ENCODE results near the gene MTTP.

MTTP gene

GRCh38 chr4:99637174-99637573 is 62.5 kb downstream of the MTTP start:
- no peak for DNase-seq (ENCODE audit: low spot score)
- Histone ChIP-seq H3K4me3 (no peak overlapping the region), H3K27ac (no peak overlapping the region)
- TF ChIP-seq CTCF (IDR thresholded peaks at IDR 0.05) = no peak

GRCh38 chr4:99640676-99641075 is 66.1 kb downstream of the MTTP start:
- DNase-seq (ENCODE audit: low spot score) = no peak
- H3K27ac ChIP-seq = no peak overlapping the region
- no peak overlapping the region for H3K4me3 ChIP-seq
- no peak for TF ChIP-seq CTCF (IDR thresholded peaks at IDR 0.05)

- peak overlapping the region; percentile 54 to 64 for H3K27ac ChIP-seq
- TF ChIP-seq CTCF (IDR thresholded peaks at IDR 0.05) = no peak
- H3K4me3 ChIP-seq = no peak overlapping the region
- peak; percentile 84 for DNase-seq (ENCODE audit: low spot score)
Observed at GRCh38 chr4:99642725-99643489, 68.3 kb downstream of the MTTP start.

GRCh38 chr4:99644453-99644852 is 69.8 kb downstream of the MTTP start:
- no peak for DNase-seq (ENCODE audit: low spot score)
- TF ChIP-seq CTCF (IDR thresholded peaks at IDR 0.05) = no peak
- H3K27ac ChIP-seq = no peak overlapping the region

GRCh38 chr4:99645036-99645435 is 70.4 kb downstream of the MTTP start:
- Histone ChIP-seq H3K27ac (no peak overlapping the region), H3K4me3 (no peak overlapping the region)
- DNase-seq (ENCODE audit: low spot score) = no peak
- no peak for TF ChIP-seq CTCF (IDR thresholded peaks at IDR 0.05)

More at GRCh38 chr4:99644453-99644852, 69.8 kb downstream of the MTTP start:
- no peak overlapping the region for H3K4me3 ChIP-seq

GRCh38 chr4:99645638-99646037 is 71.0 kb downstream of the MTTP start:
- no peak for TF ChIP-seq CTCF (IDR thresholded peaks at IDR 0.05)
- DNase-seq (ENCODE audit: low spot score) = no peak
- H3K4me3 ChIP-seq = no peak overlapping the region
- H3K27ac ChIP-seq = no peak overlapping the region

GRCh38 chr4:99647071-99647470 is 72.4 kb downstream of the MTTP start:
- H3K4me3 ChIP-seq = no peak overlapping the region
- H3K27ac ChIP-seq = no peak overlapping the region
- DNase-seq (ENCODE audit: low spot score) = no peak
- TF ChIP-seq CTCF (IDR thresholded peaks at IDR 0.05) = no peak
